ENCODE measurements around the gene PIK3R1. TPM values are rescaled to one million over a fixed set of nuclear protein-coding genes. Genes with fewer than 3 reads are reported as not detected.

Gene PIK3R1
- total RNA-seq, 1 donor, result 26.8 TPM

GRCh38 chr5:68265347-68265746 lies 49.8 kb downstream of the PIK3R1 start:
- Histone ChIP-seq H3K27ac (ENCODE audit: low read depth, low read length) (peak overlapping the region; percentile 51), H3K4me3 (ENCODE audit: insufficient read depth, low read length) (no peak overlapping the region), H3K4me2 (ENCODE audit: insufficient read depth, low read length) (peak overlapping the region; percentile 52), H2AFZ (ENCODE audit: low read length) (no peak overlapping the region), H4K20me1 (ENCODE audit: insufficient read depth, low read length) (peaks cover 5% of the 10 kb centered on the region), H3K27me3 (ENCODE audit: insufficient read depth, low read length) (no peaks in the 10 kb centered on the region), H3K4me1 (ENCODE audit: insufficient read depth, low read length) (peaks cover 47% of the 10 kb centered on the region), H3K9me3 (ENCODE audit: low read depth, low read length) (no peaks in the 10 kb centered on the region), H3K36me3 (ENCODE audit: insufficient read depth, low read length) (no peaks in the 10 kb centered on the region), H3K79me2 (ENCODE audit: insufficient read depth, low read length) (peaks cover 41% of the 10 kb centered on the region)
- TF ChIP-seq, protein P1, sequence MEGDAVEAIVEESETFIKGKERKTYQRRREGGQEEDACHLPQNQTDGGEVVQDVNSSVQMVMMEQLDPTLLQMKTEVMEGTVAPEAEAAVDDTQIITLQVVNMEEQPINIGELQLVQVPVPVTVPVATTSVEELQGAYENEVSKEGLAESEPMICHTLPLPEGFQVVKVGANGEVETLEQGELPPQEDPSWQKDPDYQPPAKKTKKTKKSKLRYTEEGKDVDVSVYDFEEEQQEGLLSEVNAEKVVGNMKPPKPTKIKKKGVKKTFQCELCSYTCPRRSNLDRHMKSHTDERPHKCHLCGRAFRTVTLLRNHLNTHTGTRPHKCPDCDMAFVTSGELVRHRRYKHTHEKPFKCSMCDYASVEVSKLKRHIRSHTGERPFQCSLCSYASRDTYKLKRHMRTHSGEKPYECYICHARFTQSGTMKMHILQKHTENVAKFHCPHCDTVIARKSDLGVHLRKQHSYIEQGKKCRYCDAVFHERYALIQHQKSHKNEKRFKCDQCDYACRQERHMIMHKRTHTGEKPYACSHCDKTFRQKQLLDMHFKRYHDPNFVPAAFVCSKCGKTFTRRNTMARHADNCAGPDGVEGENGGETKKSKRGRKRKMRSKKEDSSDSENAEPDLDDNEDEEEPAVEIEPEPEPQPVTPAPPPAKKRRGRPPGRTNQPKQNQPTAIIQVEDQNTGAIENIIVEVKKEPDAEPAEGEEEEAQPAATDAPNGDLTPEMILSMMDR (IDR thresholded peaks at IDR 0.05; ENCODE audit: extremely low read depth, low read depth, low read length), result no peak
- DNase-seq (ENCODE audit: insufficient read length, low spot score, missing footprints), result no peak

- Histone ChIP-seq H3K9me3 (ENCODE audit: low read depth, low read length) (no peaks in the 10 kb centered on the region), H3K27me3 (ENCODE audit: insufficient read depth, low read length) (no peaks in the 10 kb centered on the region), H3K4me2 (ENCODE audit: insufficient read depth, low read length) (peak overlapping the region; percentile 52), H4K20me1 (ENCODE audit: insufficient read depth, low read length) (peaks cover 5% of the 10 kb centered on the region), H3K27ac (ENCODE audit: low read depth, low read length) (peak overlapping the region; percentile 51), H3K4me1 (ENCODE audit: insufficient read depth, low read length) (peaks cover 47% of the 10 kb centered on the region), H3K4me3 (ENCODE audit: insufficient read depth, low read length) (peak overlapping the region; percentile 5), H3K79me2 (ENCODE audit: insufficient read depth, low read length) (peaks cover 39% of the 10 kb centered on the region), H2AFZ (ENCODE audit: low read length) (no peak overlapping the region), H3K36me3 (ENCODE audit: insufficient read depth, low read length) (no peaks in the 10 kb centered on the region)
- TF ChIP-seq, protein P1 (IDR thresholded peaks at IDR 0.05; ENCODE audit: extremely low read depth, low read depth, low read length), result no peak
- peak; percentile 61 for DNase-seq (ENCODE audit: insufficient read length, low spot score, missing footprints)
These were observed 50.4 kb downstream of the PIK3R1 start for GRCh38 chr5:68265822-68266395.

- H3K27ac ChIP-seq (ENCODE audit: low read depth, low read length), result peak overlapping the region; percentile 51
- H3K79me2 ChIP-seq (ENCODE audit: insufficient read depth, low read length), result peaks cover 44% of the 10 kb centered on the region
- no peak for DNase-seq (ENCODE audit: insufficient read length, low spot score, missing footprints)
- peaks cover 47% of the 10 kb centered on the region for H3K4me1 ChIP-seq (ENCODE audit: insufficient read depth, low read length)
- H3K9me3 ChIP-seq (ENCODE audit: low read depth, low read length), result no peaks in the 10 kb centered on the region
- peaks cover 5% of the 10 kb centered on the region for H4K20me1 ChIP-seq (ENCODE audit: insufficient read depth, low read length)
- H3K36me3 ChIP-seq (ENCODE audit: insufficient read depth, low read length), result no peaks in the 10 kb centered on the region
- H3K27me3 ChIP-seq (ENCODE audit: insufficient read depth, low read length), result no peaks in the 10 kb centered on the region
- TF ChIP-seq, protein P1 (IDR thresholded peaks at IDR 0.05; ENCODE audit: extremely low read depth, low read depth, low read length), result no peak
- peak overlapping the region; percentile 52 for H3K4me2 ChIP-seq (ENCODE audit: insufficient read depth, low read length)
- H3K4me3 ChIP-seq (ENCODE audit: insufficient read depth, low read length), result no peak overlapping the region
- H2AFZ ChIP-seq (ENCODE audit: low read length), result no peak overlapping the region
These were observed 50.9 kb downstream of the PIK3R1 start for GRCh38 chr5:68266457-68266856.

- H3K36me3 ChIP-seq (ENCODE audit: insufficient read depth, low read length), result no peaks in the 10 kb centered on the region
- no peak overlapping the region for H3K27ac ChIP-seq (ENCODE audit: low read depth, low read length)
- H3K4me1 ChIP-seq (ENCODE audit: insufficient read depth, low read length), result peaks cover 47% of the 10 kb centered on the region
- no peaks in the 10 kb centered on the region for H3K9me3 ChIP-seq (ENCODE audit: low read depth, low read length)
- no peak overlapping the region for H3K4me2 ChIP-seq (ENCODE audit: insufficient read depth, low read length)
- H4K20me1 ChIP-seq (ENCODE audit: insufficient read depth, low read length), result peaks cover 5% of the 10 kb centered on the region
- H3K79me2 ChIP-seq (ENCODE audit: insufficient read depth, low read length), result peaks cover 44% of the 10 kb centered on the region
- no peaks in the 10 kb centered on the region for H3K27me3 ChIP-seq (ENCODE audit: insufficient read depth, low read length)
- no peak overlapping the region for H3K4me3 ChIP-seq (ENCODE audit: insufficient read depth, low read length)
- DNase-seq (ENCODE audit: insufficient read length, low spot score, missing footprints), result no peak
- TF ChIP-seq, protein P1 (IDR thresholded peaks at IDR 0.05; ENCODE audit: extremely low read depth, low read depth, low read length), result no peak
- H2AFZ ChIP-seq (ENCODE audit: low read length), result no peak overlapping the region
These were observed 51.5 kb downstream of the PIK3R1 start for GRCh38 chr5:68267066-68267465.
